Right ventricle myocardium superior (tissue), 1 donor: ENCODE measurements around the gene MMP17. TPM values are rescaled to one million over a fixed set of nuclear protein-coding genes. Genes with fewer than 3 reads are reported as not detected.

ENCODE experiments used
- ATAC-seq: fragments of 200-7000 bp; cut with Tn5 transposase; one replicate; pipeline ENCODE4 v1.9.1; 2020; ENCODE audit warnings: mild to moderate bottlenecking; ENCODE audit not compliant: poor library complexity
- DNase-seq: peaks from one replicate; pipeline ENCODE4 v3.0.0-alpha.2; 2020
- intact Hi-C: fragments of 100-400 bp; cut with DNase I; formaldehyde crosslinking; loops from one replicate; pipeline ENCODE4 v1.11.2; 2022
- total RNA-seq: library from RNA; stranded (reverse); fragmentation: NEBNext Ultra II Directional; extraction: Animal tissue kit (Norgen Biotek cat#: 25700); gene quantifications from one replicate; pipeline ENCODE4 v1.2.1, GENCODE V29; 2021
- donor health status: DM: no; HTN: yes; CAD: no; lungs with severe emphysema.

The MMP17 gene
- total RNA-seq, 1 donor from 2014 or later = 1.3 TPM

DNA sequence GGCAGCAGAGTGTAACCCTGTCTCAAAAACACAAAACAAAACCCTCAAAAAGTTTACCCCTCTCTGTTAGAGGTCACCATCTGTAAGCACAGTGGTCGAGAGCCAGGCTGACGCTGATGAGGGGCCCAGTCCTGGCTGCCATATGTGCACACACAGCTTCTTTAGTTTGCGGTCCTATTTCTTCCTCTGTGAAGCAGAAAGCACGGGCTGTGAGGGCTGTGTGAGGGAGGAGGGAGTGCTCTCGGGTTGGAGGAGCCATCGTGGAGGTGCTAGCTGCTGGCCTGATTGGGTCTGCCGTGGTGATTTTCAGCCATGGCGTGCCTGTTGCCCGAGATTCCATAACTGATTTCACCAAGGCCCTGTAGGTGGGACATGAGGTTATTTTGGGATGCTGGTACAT lies 69.7 kb downstream of the MMP17 start:
- DNase-seq (peak; percentile 24), ATAC-seq (no peak)
- intact Hi-C loops = no loop called here

- DNase-seq = peak; percentile 32
Observed at GRCh38 chr12:131900397-131900796, 72.2 kb downstream of the MMP17 start.

More at GRCh38 chr12:131900397-131900796, 72.2 kb downstream of the MMP17 start:
- no peak for ATAC-seq
- intact Hi-C loops = no loop called here

Other genes starting within 250 kb of the MMP17 start
- gene SFSWAP, start 117.3 kb upstream of the MMP17 start, total RNA-seq = 19.4 TPM
- gene ULK1, start 66.2 kb downstream of the MMP17 start, total RNA-seq = 49.8 TPM
- 5.8 TPM for gene PUS1, start 100.9 kb downstream of the MMP17 start, total RNA-seq
- gene EP400, start 121.5 kb downstream of the MMP17 start, total RNA-seq = 12.3 TPM